Ureter (tissue), 1 donor: ENCODE data around the gene BARHL2. TPM values are rescaled to one million over a fixed set of nuclear protein-coding genes. Genes with fewer than 3 reads are reported as not detected.

Source experiments
- DNase-seq: peaks from one replicate; pipeline ENCODE4 v3.0.0-alpha.2; 2020; ENCODE audit warnings: low spot score
- total RNA-seq: library from RNA; stranded (reverse); gene quantifications from one replicate; pipeline ENCODE4 v1.2.4, GENCODE V29; 2023
- donor health status: DM: yes; HTN: yes; CAD: no.

The BARHL2 gene
- total RNA-seq, 1 donor from 2014 or later = not detected

DNA sequence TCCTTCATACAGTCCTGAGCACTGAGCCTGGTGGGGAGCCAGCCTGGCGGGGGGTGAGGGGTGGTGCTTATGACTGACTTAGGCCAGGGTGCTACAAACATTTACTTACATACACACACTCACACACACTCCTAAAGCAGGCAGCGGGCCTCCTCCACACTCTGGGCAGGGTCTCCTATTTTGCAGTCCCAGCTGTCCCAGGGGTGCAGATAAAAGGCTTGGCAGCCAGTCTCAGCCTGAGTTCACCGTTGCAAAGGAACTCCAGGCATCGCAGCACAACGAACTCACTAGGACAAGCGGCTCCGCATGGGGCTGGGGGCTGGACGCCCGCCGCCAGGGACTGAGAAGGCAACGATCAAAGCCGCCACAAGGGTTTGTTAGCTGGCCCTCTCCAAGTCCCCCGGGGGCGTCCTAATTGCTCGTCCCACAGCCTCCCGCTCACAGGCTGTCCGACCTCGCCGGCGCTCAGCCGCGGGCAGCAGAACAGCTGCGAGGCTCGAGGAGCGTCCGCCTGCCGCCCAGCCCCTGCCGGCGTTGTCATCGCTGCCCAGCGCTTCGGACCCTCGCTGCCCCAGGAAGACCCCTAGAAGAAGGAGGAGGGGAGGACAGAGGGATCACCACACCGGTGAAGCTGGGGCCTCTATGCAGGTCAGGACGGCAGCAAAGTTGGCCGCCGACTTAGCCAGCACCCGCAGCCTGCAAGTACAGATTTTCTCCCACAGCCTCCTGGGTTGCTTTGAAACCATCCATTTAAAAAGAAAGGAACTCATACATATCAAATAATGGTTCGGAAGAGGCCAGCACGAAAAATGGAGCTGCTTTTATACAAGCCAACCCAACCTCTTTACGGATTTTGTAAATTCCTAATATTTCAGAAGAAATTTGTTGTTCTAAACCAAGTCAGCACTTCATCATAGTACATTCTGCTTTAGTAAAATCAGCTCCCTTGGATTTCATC lies 6.2 kb downstream of the BARHL2 start:
- no peak for DNase-seq

DNA sequence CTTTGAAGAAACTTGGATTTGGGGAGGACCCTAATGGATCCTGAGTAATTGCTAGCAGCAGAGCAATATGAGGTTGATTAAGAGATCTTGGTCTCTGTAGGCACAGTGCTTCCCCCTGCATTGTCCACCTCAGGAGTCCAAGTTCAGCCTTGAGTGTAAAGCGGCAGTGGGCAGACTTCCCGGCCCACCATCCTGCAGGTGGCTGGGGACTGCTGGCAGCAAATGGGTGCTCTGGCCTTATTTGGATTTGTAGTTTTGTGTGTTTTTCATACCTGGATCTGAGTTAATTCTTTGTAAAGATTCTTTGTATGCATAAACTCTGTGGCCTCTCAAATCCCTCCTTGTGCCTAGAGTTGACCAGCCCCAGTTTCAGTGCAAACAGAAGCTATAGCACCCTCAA lies 7.6 kb downstream of the BARHL2 start:
- DNase-seq = no peak

GRCh38 chr1:90708826-90709225 lies 8.3 kb downstream of the BARHL2 start:
- DNase-seq = no peak

DNA sequence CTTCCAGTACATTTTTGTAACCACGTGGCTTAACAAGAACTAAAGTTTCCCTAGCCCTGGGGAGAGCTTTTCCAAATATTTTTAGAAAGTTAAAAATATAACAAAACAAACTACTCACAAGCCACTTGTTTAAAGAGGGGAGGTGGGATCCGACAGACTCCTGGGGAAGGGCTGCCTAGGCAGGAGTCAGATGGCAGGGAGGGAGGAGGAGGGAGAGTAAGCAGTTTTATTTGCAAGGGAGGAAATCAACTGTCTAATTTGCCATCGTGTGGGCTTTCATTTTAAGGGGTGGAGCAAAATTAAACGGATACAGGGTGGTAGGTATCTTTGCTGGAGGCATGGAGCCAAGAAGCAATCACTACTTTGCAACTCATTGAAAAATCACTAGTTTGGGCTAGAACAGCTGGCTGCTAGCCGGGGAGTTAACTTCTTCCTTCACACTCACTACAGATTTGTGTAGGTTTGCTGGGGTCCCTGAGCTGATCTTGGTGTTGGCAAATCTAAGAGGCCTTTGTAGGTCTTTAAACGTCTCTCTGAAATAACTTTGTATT lies 8.8 kb downstream of the BARHL2 start:
- DNase-seq = no peak

- DNase-seq = peak; percentile 56
Measured at GRCh38 chr1:90707363-90707710, 9.8 kb downstream of the BARHL2 start.

- no peak for DNase-seq
Measured at GRCh38 chr1:90706437-90707362, 10.4 kb downstream of the BARHL2 start.

DNA sequence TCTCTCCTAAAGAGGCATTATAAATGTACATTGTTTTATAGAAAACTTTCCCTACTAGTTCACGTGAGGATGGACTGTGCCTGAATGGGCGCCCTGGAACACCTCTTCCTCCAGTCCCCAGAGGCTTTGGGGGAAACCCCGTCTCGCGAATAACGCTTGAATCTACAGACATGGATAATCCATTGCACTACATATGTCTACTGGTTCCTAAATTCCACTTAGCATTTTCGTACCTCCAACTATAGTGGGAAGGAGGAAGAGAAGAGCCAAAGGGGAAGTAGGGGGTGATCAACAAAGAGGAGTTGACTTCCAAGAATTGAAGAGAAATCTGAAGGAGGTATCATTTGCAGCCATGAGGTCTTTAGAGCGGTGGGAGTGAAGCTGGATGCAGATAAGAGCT lies 11.1 kb downstream of the BARHL2 start:
- DNase-seq = no peak

DNA sequence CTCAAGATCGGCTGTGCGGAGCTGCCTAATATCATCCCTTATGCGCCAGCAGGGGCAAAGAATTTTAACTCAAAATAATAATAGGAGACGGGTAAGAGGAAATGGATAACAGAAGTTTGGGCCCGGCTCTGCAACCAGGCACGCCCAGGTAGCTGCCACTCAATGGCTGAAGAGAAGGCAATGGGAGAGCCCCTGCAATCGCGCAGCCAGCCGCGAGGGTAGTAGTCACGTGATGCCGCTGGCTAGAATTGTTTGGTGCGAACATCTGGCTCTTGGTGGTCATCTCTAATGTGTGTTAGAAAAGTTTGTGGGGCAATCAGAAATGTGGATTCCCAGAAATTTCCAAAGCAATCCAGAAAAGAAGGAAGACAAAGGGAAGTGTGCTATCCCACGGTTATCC lies 12.3 kb downstream of the BARHL2 start:
- no peak for DNase-seq

- no peak for DNase-seq
Measured at GRCh38 chr1:90694846-90695245, 22.3 kb downstream of the BARHL2 start.

DNA sequence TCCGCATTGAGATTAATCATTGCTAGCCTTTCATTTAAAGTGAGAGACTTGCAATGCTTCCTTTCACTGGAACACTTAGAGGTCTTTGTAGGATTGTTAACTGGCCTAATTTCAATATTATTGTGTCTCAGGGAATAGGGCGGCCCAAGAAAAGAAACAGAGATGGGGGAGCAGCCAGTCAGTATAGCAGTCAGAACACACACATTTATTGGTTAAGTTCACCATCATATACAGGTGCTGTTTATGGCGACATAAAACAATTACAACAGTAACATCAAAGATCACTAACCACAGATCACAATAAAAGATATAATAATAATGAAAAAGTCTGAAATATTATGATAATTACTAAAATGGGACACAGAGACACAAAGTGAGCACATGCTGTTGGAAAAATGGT lies 29.4 kb downstream of the BARHL2 start:
- DNase-seq = no peak

GRCh38 chr1:90675161-90675847 lies 41.8 kb downstream of the BARHL2 start:
- DNase-seq = no peak

DNA sequence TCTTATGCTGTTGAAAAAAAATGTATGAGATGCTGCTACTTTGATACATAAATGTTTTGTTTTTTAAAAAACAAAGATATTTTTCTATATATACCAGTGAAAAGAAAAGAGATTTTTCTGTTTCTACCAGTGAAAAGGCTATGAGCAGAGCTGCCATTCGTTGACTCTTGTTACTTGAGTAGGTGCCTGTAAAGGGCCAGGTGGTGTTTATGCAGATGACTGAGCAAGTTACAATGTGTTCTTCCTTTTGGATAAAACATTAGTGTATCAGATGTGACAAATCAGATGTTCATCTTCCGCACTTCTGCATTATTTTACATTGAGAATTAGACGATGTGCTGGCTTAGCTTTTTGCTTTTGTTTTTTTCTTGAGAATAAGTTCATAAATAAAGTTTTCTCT lies 45.4 kb downstream of the BARHL2 start:
- DNase-seq = no peak

- DNase-seq = no peak
Measured at GRCh38 chr1:90671251-90671650, 45.9 kb downstream of the BARHL2 start.
